H9 (cell line): ENCODE measurements around the gene TTC3. TPM values are rescaled to one million over a fixed set of nuclear protein-coding genes. Genes with fewer than 3 reads are reported as not detected.

Experiments used
- DNase-seq: peaks from one replicate; pipeline ENCODE4 v3.0.0-alpha.2; 2017
- H2AFZ ChIP-seq: one replicate; pipeline ENCODE4 v1.6.1; 2013; ENCODE audit warnings: mild to moderate bottlenecking, low read length, control low read depth, moderate library complexity
- H2AK5ac ChIP-seq: 2 replicates; pipeline ENCODE4 v1.6.1; 2013; ENCODE audit warnings: low read length, control low read depth, mixed read lengths; ENCODE audit not compliant: insufficient read length
- H2BK120ac ChIP-seq: one replicate; pipeline ENCODE4 v1.6.1; 2013; ENCODE audit warnings: low read depth, mild to moderate bottlenecking, low read length, control low read depth, inconsistent platforms; ENCODE audit not compliant: poor library complexity, severe bottlenecking
- H2BK12ac ChIP-seq: 2 replicates; pipeline ENCODE4 v1.6.1; 2013; ENCODE audit warnings: low read length, control low read depth, mixed read lengths, low read depth; ENCODE audit not compliant: insufficient read length
- H2BK15ac ChIP-seq: 2 replicates; pipeline ENCODE4 v1.6.1; 2013; ENCODE audit warnings: low read depth, low read length, control low read depth
- H2BK20ac ChIP-seq: one replicate; pipeline ENCODE4 v1.6.1; 2013; ENCODE audit warnings: low read depth, mild to moderate bottlenecking, low read length, control low read depth, inconsistent platforms; ENCODE audit not compliant: poor library complexity, severe bottlenecking
- H2BK5ac ChIP-seq: 2 replicates; pipeline ENCODE4 v1.6.1; 2013; ENCODE audit warnings: low read length, control low read depth, mixed read lengths; ENCODE audit not compliant: insufficient read length
- H3K14ac ChIP-seq: 2 replicates; pipeline ENCODE4 v1.6.1; 2013; ENCODE audit warnings: low read length, control low read depth; ENCODE audit not compliant: insufficient read depth
- H3K18ac ChIP-seq: 2 replicates; pipeline ENCODE4 v1.6.1; 2013; ENCODE audit warnings: low read depth, mild to moderate bottlenecking, mixed read lengths, low read length, control low read depth; ENCODE audit not compliant: insufficient read length
- H3K23ac ChIP-seq: 2 replicates; pipeline ENCODE4 v1.6.1; 2013; ENCODE audit warnings: low read length, control low read depth, mixed read lengths, low read depth; ENCODE audit not compliant: insufficient read length
- H3K23me2 ChIP-seq: 2 replicates; pipeline ENCODE4 v1.6.1; 2013; ENCODE audit warnings: low read depth, mild to moderate bottlenecking, mixed read lengths, low read length, control low read depth; ENCODE audit not compliant: insufficient read length, poor library complexity, severe bottlenecking
- H3K27ac ChIP-seq: 2 replicates; pipeline ENCODE4 v1.5.1; 2013; ENCODE audit warnings: low read length, control low read depth, mixed read lengths, low read depth; ENCODE audit not compliant: insufficient read length
- H3K27me3 ChIP-seq: 2 replicates; pipeline ENCODE4 v1.6.1; 2013; ENCODE audit warnings: low read length, control low read depth, inconsistent platforms; ENCODE audit not compliant: insufficient read depth
- H3K4ac ChIP-seq: 2 replicates; pipeline ENCODE4 v1.6.1; 2013; ENCODE audit warnings: low read depth, mild to moderate bottlenecking, control low read depth, inconsistent platforms, low read length, moderate library complexity
- H3K4me1 ChIP-seq: 2 replicates; pipeline ENCODE4 v1.6.1; 2013; ENCODE audit warnings: low read length, control low read depth, inconsistent platforms; ENCODE audit not compliant: insufficient read depth
- H3K4me2 ChIP-seq: 2 replicates; pipeline ENCODE4 v1.6.1; 2013; ENCODE audit warnings: low read length, control low read depth, mixed read lengths; ENCODE audit not compliant: insufficient read length, insufficient read depth
- H3K56ac ChIP-seq: 2 replicates; pipeline ENCODE4 v1.6.1; 2013; ENCODE audit warnings: low read depth, mild to moderate bottlenecking, mixed read lengths, low read length, control low read depth; ENCODE audit not compliant: insufficient read length
- H3K79me1 ChIP-seq: 2 replicates; pipeline ENCODE4 v1.6.1; 2013; ENCODE audit warnings: low read depth, mild to moderate bottlenecking, moderate library complexity, low read length, control low read depth, inconsistent platforms; ENCODE audit not compliant: insufficient read depth, poor library complexity, severe bottlenecking
- H3K79me2 ChIP-seq: 2 replicates; pipeline ENCODE4 v1.6.1; 2013; ENCODE audit warnings: low read length, control low read depth, inconsistent platforms; ENCODE audit not compliant: insufficient read depth
- H3K9ac ChIP-seq: 2 replicates; pipeline ENCODE4 v1.6.1; 2013; ENCODE audit warnings: low read length, control low read depth, mixed read lengths; ENCODE audit not compliant: insufficient read length; ENCODE audit errors: extremely low read depth
- H3K9me3 ChIP-seq: one replicate; pipeline ENCODE4 v1.6.1; 2013; ENCODE audit warnings: low read depth, low read length, inconsistent platforms; ENCODE audit not compliant: control insufficient read depth
- H3T11ph ChIP-seq: one replicate; pipeline ENCODE4 v1.6.1; 2013; ENCODE audit warnings: mild to moderate bottlenecking, low read length, control low read depth, inconsistent platforms
- H4K20me1 ChIP-seq: one replicate; pipeline ENCODE4 v1.6.1; 2013; ENCODE audit not compliant: control insufficient read depth, insufficient read length, insufficient read depth
- H4K5ac ChIP-seq: 2 replicates; pipeline ENCODE4 v1.6.1; 2013; ENCODE audit warnings: low read depth, mild to moderate bottlenecking, mixed read lengths, low read length, control low read depth; ENCODE audit not compliant: insufficient read length
- H4K8ac ChIP-seq: replicated peaks from 2 replicates; pipeline ENCODE4 v1.6.1; 2013; ENCODE audit warnings: low read length, control low read depth, mixed read lengths, low read depth; ENCODE audit not compliant: insufficient read length
- H4K91ac ChIP-seq: 2 replicates; pipeline ENCODE4 v1.6.1; 2013; ENCODE audit warnings: low read depth, mild to moderate bottlenecking, moderate library complexity, mixed read lengths, low read length, control low read depth; ENCODE audit not compliant: insufficient read length
- H3K27ac Mint-ChIP-seq, 3 experiments: 2 replicates in 2 of 3; 3 replicates in 1 of 3; pipeline ENCODE4 v1.8.0; 2020 to 2021; ENCODE audit warnings: mixed read lengths in 3 of 3, mild to moderate bottlenecking in 1 of 3, moderate library complexity in 1 of 3
- H3K27me3 Mint-ChIP-seq: 2 replicates; pipeline ENCODE4 v1.8.0; 2021; ENCODE audit warnings: low read depth, mild to moderate bottlenecking, moderate library complexity, mixed read lengths
- H3K36me3 Mint-ChIP-seq, 3 experiments: 2 replicates in 2 of 3; 3 replicates in 1 of 3; pipeline ENCODE4 v1.8.0; 2020 to 2021; ENCODE audit warnings: low read depth in 3 of 3, mixed read lengths in 3 of 3; ENCODE audit not compliant: insufficient read depth in 1 of 3
- H3K4me1 Mint-ChIP-seq, 2 experiments: 2 replicates each; pipeline ENCODE4 v1.8.0; 2020; ENCODE audit warnings: mixed read lengths in 2 of 2
- H3K4me3 Mint-ChIP-seq, 2 experiments: 2 replicates in 1 of 2; 3 replicates in 1 of 2; pipeline ENCODE4 v1.8.0; 2020 to 2021; ENCODE audit warnings: mild to moderate bottlenecking in 2 of 2, mixed read lengths in 2 of 2, moderate library complexity in 1 of 2
- H3K9me3 Mint-ChIP-seq, 2 experiments: 2 replicates in 1 of 2; 3 replicates in 1 of 2; pipeline ENCODE4 v1.8.0; 2020; ENCODE audit warnings: mild to moderate bottlenecking in 2 of 2, mixed read lengths in 2 of 2, moderate library complexity in 1 of 2
- CTCF ChIP-seq: fragments of 200-600 bp; sonication (generic); conservative IDR thresholded peaks from 3 replicates; pipeline ENCODE4 v1.8.0; 2021; ENCODE audit warnings: antibody characterized with exemption, mild to moderate bottlenecking
- WGBS: extraction: QIAGEN DNeasy Blood & Tissue Kit; methylation state at CpG from one replicate; pipeline ENCODE4 v1.1.7; 2013; ENCODE audit warnings: missing lambda C conversion rate, low lambda C conversion rate, mixed read lengths; ENCODE audit not compliant: insufficient read length; ENCODE audit errors: extremely low coverage; 5-methylcytosine and 5-hydroxymethylcytosine counted together
- total RNA-seq: library from RNA; stranded (reverse); gene quantifications from 2 replicates; pipeline ENCODE4 v1.2.1, GENCODE V29; 2021

The TTC3 gene
- total RNA-seq, 1 experiment from 2014 or later: 46.5 TPM

GRCh38 chr21:37071561-37072273 lies 1.3 kb upstream of the TTC3 start:
- Histone ChIP-seq H2BK120ac (no peak overlapping the region), H3K27me3 (peaks cover 11% of the 10 kb centered on the region; the same call in 1 of the 2 replicates), H3K4me1 (peaks cover 5% of the 10 kb centered on the region; the same call in 1 of the 2 replicates), H3K9me3 (no peaks in the 10 kb centered on the region), H3K23me2 (peaks cover 14% of the 10 kb centered on the region), H3K18ac (peak overlapping the region; percentile 86), H3K9ac (peak overlapping the region; percentile 75), H3K27ac (no peak overlapping the region), H3K23ac (no peak overlapping the region), H2BK20ac (no peak overlapping the region), H3K14ac (peak overlapping the region; percentile 97; the same call in 1 of the 2 replicates), H3K4ac (no peak overlapping the region), H4K5ac (peak overlapping the region; percentile 14), H2AK5ac (no peak overlapping the region), H4K91ac (peak overlapping the region; percentile 5), H2AFZ (peak overlapping the region; percentile 50), H3K79me2 (0 out of 2 replicates have a peak, but pooled peaks cover 3% of the 10 kb centered on the region), H2BK15ac (no peak overlapping the region), H2BK12ac (no peak overlapping the region), H4K20me1 (no peaks in the 10 kb centered on the region), H3T11ph (no peak overlapping the region), H3K4me2 (peak overlapping the region; percentile 78), H2BK5ac (no peak overlapping the region), H3K79me1 (no peaks in the 10 kb centered on the region), H4K8ac (no peak overlapping the region), H3K56ac (no peak overlapping the region)
- no CpG with 5 or more reads among the region's 12 CpGs for WGBS
- H3K27ac Mint-ChIP-seq: peak overlapping the region; percentile 8 to 72 (median 54); a peak in 4 of 7 replicates
- peaks cover 24 to 30% of the 10 kb centered on the region in 2 experiments for H3K4me1 Mint-ChIP-seq
- DNase-seq: no peak
- peaks cover 24% of the 10 kb centered on the region for H3K27me3 Mint-ChIP-seq
- H3K4me3 Mint-ChIP-seq: peak overlapping the region; percentile 65 to 75
- no peaks in the 10 kb centered on the region; a peak in 1 of 5 replicates for H3K9me3 Mint-ChIP-seq
- H3K36me3 Mint-ChIP-seq: peaks cover 0 to 15% (median 8%) of the 10 kb centered on the region in 3 experiments; a peak in 4 of 7 replicates
- TF ChIP-seq CTCF: no peak
